Measurements from ENCODE around the gene SHMT2. TPM values are rescaled to one million over a fixed set of nuclear protein-coding genes. Genes with fewer than 3 reads are reported as not detected.

The SHMT2 gene
- total and polyA plus RNA-seq, 2 of the 4 experiments (the other 2 are of a cell fraction): 266 to 364 TPM

DNA sequence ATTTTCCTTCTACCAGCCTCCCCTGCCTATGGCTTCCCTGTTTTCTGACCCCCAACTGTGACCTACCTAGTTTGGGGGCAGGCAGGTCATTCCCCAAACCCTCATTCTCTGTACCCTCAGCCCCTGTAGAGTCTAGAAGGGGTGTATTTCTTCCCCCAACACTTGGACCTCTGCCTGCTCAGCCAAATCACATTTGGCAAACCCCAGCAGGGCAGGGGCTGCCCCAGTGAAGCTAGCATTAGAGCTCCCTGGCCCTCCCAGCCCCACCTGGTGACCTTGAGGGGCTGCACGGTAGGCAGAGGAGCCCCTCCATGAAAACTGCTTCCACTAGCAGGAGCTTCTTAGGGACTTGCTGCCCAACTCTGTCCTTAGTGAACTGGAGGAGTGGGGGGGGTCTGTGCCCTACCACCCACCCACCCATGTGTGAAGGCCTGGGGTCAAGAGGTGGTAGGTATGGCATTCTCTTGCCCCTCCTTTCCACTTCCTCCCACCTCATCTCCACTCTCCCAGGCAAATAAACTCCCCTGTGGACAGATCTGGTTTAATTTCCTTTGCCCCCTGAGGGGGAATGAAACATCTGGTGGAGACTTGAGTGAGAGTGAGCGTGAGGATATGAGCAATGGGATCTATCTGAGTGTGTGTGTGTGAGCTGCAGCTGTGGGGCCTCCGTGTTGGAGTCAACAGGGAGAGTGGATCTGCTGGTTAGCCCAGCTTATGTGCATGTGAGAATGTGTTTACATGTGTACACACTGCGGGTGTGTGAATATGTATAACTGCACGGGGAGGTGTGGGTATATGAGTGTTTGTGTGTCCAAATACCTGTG, 11.3 kb upstream of the SHMT2 start (continued):
- TF ChIP-seq BHLHE40 (IDR thresholded peaks at IDR 0.05; ENCODE audit: low read depth, low read length) (no peak), MAFK (IDR thresholded peaks at IDR 0.05; ENCODE audit: low read depth, low read length) (no peak)

DNA sequence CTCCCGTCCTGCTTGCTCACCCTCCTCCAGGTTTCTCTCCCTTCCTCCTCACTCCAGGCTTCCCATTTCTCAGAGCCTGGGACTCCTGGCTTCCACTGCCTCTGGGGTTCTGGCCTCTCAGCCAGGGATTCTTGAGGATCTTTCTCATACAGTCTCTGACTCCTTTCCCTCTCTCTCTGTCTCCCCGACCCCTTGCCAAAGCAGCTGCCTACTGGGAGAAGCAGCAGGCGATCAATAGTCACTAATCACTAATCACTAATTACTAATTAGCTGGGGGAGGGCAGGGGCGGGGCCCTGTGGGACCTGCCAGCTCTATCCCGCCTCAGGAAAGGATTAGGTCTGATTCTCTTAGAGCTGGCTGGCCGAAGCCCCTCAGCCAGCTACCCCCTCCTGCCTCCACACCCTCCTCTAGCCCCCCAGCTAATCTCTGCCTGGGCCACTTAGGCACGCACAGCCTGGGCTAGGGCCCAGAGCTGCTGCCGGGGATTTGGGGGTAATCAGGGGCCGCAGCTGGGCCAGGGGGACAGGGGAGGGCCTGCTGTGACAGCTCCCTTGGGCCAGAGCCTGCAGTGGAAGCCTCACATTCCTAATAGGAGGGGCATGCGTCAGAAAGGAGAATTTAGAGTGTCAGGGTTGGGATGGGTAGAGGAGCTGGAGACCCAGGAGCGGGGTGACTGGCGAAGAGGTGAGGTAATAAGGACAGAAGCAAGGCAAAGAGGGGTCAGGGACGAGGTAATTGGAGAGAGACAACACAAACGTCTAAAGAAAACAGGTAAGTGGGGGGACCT, 10.1 kb upstream of the SHMT2 start:
- DNase-seq (no peak), ATAC-seq (ENCODE audit: low read depth) (no peak)
- Histone ChIP-seq H4K91ac (ENCODE audit: insufficient read depth, low read depth, low read length) (no peak overlapping the region), H3K56ac (ENCODE audit: extremely low read depth, insufficient read depth, low read length) (no peak overlapping the region), H3K36me3 (ENCODE audit: control insufficient read depth, insufficient read depth, low read length) (no peaks in the 10 kb centered on the region), H3K9me1 (ENCODE audit: insufficient read depth, low read length) (no peaks in the 10 kb centered on the region), H2AK5ac (ENCODE audit: low read depth, low read length) (no peak overlapping the region), H2BK5ac (ENCODE audit: low read depth, low read length, poor library complexity, severe bottlenecking) (no peak overlapping the region), H2AK9ac (replicated peaks; ENCODE audit: low read depth, low read length, poor library complexity) (no peak overlapping the region), H3K79me1 (ENCODE audit: low read depth in 1 of 2, low read length in 2 of 2) (peaks cover 0 to 7% of the 10 kb centered on the region in 2 experiments; a peak in 1 of 4 replicates), H3K14ac (replicated peaks; ENCODE audit: low read depth, low read length) (no peak overlapping the region), H4K5ac (ENCODE audit: low read depth, low read length) (no peak overlapping the region), H3K9ac (ENCODE audit: low read depth, low read length) (no peak overlapping the region), H3K9me3 (ENCODE audit: control insufficient read depth, insufficient read depth, low read length) (no peaks in the 10 kb centered on the region), H2BK120ac (ENCODE audit: low read depth, low read length) (no peak overlapping the region), H4K20me1 (ENCODE audit: insufficient read depth, low read length) (peaks cover 33% of the 10 kb centered on the region), H2BK20ac (ENCODE audit: low read depth, low read length) (no peak overlapping the region), H3K18ac (ENCODE audit: low read depth, low read length) (no peak overlapping the region), H3K4ac (ENCODE audit: low read depth, low read length) (no peak overlapping the region), H3K23ac (ENCODE audit: low read depth, low read length) (no peak overlapping the region), H3K4me2 (ENCODE audit: low read depth, low read length) (no peak overlapping the region), H3K27ac (ENCODE audit: insufficient read depth, low read length) (no peak overlapping the region), H3K4me3 (ENCODE audit: insufficient read depth, low read depth, low read length) (no peak overlapping the region), H2BK15ac (ENCODE audit: low read depth, low read length) (no peak overlapping the region), H4K8ac (ENCODE audit: low read depth in 2 of 2, low read length in 2 of 2) (no peak overlapping the region), H3K27me3 (ENCODE audit: control insufficient read depth, insufficient read depth, low read length) (peaks cover 79% of the 10 kb centered on the region), H2AFZ (replicated peaks; ENCODE audit: low read length, poor library complexity) (no peak overlapping the region), H3K4me1 (ENCODE audit: control insufficient read depth, insufficient read depth, low read length) (peaks cover 5% of the 10 kb centered on the region; the same call in 1 of the 2 replicates)
- intact Hi-C loops (cut with micrococcal nuclease) (no loop called here), in situ Hi-C loops (cut with MboI; ENCODE audit: low sequenced_read_pairs) (no loop called here), dilution Hi-C loops (cut with HindIII; ENCODE audit: low sequenced_read_pairs, unreplicated experiment) (no loop called here)
- WGBS, 2 experiments (ENCODE audit: extremely low coverage in 2 of 2, insufficient read length in 1 of 2): 71% methylated on average over 6 of the region's 14 CpGs; no CpG with 5 or more reads in 1 of the 2 experiments
- CTCF ChIA-PET: interaction anchor here (1.0 kb wide), 1 partner anchor 23 kb away, joined by 3 read pairs; no protein-coding TSS in a partner anchor
- BruUV-seq (replicated peaks): no TSS peak
- POLR2A ChIA-PET (ENCODE audit: unreplicated experiment): interaction anchor here (1.2 kb wide), 1 partner anchor 10 kb away, joined by 5 read pairs; the partner anchor contains the start of gene SHMT2
- TF ChIP-seq, protein P1, sequence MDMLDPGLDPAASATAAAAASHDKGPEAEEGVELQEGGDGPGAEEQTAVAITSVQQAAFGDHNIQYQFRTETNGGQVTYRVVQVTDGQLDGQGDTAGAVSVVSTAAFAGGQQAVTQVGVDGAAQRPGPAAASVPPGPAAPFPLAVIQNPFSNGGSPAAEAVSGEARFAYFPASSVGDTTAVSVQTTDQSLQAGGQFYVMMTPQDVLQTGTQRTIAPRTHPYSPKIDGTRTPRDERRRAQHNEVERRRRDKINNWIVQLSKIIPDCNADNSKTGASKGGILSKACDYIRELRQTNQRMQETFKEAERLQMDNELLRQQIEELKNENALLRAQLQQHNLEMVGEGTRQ (IDR thresholded peaks at IDR 0.05; ENCODE audit: low read depth, low read length): no peak
- TF ChIP-seq, protein P2, sequence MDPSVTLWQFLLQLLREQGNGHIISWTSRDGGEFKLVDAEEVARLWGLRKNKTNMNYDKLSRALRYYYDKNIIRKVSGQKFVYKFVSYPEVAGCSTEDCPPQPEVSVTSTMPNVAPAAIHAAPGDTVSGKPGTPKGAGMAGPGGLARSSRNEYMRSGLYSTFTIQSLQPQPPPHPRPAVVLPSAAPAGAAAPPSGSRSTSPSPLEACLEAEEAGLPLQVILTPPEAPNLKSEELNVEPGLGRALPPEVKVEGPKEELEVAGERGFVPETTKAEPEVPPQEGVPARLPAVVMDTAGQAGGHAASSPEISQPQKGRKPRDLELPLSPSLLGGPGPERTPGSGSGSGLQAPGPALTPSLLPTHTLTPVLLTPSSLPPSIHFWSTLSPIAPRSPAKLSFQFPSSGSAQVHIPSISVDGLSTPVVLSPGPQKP (IDR thresholded peaks at IDR 0.05; ENCODE audit: borderline replicate concordance, low read depth, low read length): no peak
- TF ChIP-seq RCOR1 (IDR thresholded peaks at IDR 0.05; ENCODE audit: insufficient replicate concordance, low read length): no peak
- TF ChIP-seq POLR2A (IDR thresholded peaks at IDR 0.05; ENCODE audit: low read depth, low read length): no peak
- no peak for TF ChIP-seq FOS (IDR thresholded peaks at IDR 0.05; ENCODE audit: low read depth, low read length)
- no peak for TF ChIP-seq SMC3 (IDR thresholded peaks at IDR 0.05; ENCODE audit: low read depth, low read length)
- TF ChIP-seq CHD1 (IDR thresholded peaks at IDR 0.05; ENCODE audit: low read depth, low read length): no peak
- no peak for TF ChIP-seq RFX5 (IDR thresholded peaks at IDR 0.05; ENCODE audit: low read depth, low read length)
- no peak for TF ChIP-seq BHLHE40 (IDR thresholded peaks at IDR 0.05; ENCODE audit: low read depth, low read length)
- no peak for TF ChIP-seq MAZ (IDR thresholded peaks at IDR 0.05; ENCODE audit: borderline replicate concordance, low read depth, low read length)
- TF ChIP-seq MAFK (IDR thresholded peaks at IDR 0.05; ENCODE audit: low read depth, low read length): no peak

Data from IMR-90 (cell line).